NCI-H1436 (cell line): Measurements from ENCODE around the gene CFDP1.
A peak's percentile ranks its signal among the peaks of the same experiment; 100 is the strongest.
"Not testable (repeated sequence)": the region's sequence is repeated elsewhere in the genome, so short reads cannot be mapped to it uniquely, and the experiment has no call there.

ENCODE experiments used
- DNase-seq: peaks from one replicate; lab custom pipeline; 2025; lab: John Stamatoyannopoulos, UW

The CFDP1 gene

DNA sequence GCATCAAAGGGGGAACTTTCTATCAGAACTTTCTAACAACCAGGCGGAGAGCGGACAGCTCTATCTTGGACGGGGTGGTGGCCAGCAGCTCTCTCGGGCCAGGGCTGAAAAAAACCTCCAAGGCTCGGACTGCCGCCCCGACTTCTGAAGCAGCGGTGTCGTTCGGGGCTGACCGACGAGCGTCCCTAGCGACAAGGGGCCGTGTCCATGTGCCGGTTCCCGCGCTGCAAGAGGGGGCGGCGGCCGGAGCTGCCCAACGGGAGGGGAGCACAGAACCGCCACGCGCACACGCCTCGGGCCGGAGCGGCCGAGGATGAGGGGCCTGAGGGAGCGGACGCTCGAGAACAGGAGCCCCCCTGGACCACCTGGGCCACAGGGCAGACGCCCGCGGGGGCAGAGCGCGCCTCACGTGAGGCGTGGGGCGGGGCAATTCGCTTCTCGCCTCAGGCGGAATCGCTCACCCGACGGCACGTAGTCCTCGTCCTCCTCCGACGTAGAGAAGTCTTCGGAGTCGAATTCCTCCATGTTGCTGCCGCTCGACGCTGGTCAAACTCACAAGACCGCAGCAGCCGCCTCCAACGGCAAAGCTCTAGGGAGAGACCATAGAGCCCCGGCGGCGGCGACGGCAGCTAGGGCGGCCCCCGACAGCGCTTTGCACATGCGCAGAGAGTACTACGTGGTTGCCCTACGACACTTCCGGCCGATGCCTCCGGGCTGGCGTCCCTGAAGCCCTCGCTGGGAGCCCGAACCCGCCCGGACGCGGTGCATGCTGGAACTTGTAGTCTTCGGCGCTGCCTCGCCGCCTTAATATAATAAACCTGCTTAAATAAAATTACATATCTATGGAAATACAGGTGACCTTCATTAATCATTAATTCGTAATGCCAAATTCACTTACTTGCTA lies at the start of gene CFDP1:
TSS of gene CFDP1 (minus strand) at position 676 of the 904 bp plus-strand sequence. CDS start at position 525, 151 bp downstream.
- DNase-seq, result peak; percentile 94

DNA sequence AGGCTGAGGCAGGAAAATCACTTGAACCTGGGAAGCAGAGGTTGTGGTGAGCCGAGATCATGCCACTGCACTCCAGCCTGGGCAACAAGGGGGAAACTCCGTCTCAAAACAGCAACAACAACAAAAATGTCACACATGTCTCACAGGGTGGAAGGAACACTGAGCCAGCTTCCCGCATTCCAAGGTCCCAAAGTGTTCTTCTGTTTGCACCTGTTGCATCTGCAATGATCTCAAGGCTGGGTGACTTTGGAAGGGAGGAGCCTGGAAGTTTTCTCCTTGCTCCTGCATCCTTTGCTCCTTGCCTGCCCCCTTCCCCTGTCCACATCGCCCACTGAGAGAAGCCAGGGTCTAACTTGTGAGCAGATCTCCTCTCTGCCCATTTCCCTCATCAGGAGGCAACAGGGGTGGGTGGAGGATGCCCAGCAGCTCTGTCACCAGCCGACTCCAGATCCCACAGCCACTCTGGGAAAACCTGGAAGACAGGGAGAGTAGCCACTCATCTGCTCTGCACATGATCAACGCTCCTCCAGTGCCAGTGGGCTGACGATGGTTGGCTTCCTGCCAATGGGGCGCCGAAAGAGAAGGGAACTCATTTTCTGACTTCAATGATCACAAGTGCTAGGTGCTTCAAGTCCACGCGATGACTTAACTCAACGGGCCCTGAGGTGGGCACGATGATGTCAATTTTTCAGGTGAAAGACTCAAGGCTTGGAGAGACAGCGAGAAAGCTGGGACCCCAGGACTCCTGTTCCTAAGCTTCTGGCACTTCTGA lies 49.3 kb upstream of the CFDP1 start:
- DNase-seq, result peak; percentile 24

DNA sequence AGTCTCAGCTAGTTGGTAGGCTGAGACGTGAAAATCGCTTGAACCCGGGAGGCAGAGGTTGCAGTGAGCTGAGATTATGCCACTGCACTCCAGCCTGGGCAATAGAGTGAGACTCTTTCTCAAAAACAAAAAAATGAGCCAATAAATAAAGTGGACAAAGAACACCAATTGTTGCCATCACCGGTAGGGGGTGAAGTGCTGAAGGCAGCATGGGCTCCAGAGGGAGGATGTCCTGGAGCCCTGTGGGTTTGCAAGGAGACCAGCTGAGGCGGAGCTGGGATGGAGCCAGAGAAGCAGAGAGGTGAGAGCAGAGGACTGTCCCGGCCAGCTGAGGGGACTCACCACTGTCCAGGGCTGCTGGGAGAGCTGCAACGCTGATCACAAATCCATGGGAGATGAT lies 48.2 kb upstream of the CFDP1 start:
- DNase-seq, result no peak

DNA sequence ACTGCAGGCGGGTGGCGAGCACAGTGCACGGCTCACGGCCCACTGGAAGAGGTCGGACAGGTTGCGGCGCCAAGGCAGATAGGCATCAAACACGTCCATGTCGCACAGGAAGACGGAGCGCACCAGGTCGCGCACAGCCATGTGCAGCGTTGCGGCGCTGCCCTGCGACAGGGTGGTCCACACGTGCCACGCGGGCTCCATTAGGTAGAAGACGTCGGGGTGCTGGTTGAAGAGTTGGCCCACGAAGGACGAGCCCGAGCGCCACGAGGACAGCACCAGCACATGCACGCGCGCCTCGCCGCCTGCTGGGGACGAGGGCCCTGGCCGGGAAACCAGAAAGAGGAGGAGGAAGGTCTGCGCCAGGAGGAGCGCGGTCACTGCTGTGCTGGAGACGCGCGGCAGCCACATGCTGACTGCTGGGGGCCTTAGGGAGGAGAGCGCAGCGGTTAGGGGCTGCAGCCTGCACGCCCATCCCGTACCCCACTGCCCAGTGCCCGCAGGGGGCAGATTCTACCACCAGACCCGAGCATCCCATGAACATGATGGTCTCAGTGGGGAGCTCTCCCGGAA lies 46.2 kb upstream of the CFDP1 start:
- DNase-seq, result no peak

DNA sequence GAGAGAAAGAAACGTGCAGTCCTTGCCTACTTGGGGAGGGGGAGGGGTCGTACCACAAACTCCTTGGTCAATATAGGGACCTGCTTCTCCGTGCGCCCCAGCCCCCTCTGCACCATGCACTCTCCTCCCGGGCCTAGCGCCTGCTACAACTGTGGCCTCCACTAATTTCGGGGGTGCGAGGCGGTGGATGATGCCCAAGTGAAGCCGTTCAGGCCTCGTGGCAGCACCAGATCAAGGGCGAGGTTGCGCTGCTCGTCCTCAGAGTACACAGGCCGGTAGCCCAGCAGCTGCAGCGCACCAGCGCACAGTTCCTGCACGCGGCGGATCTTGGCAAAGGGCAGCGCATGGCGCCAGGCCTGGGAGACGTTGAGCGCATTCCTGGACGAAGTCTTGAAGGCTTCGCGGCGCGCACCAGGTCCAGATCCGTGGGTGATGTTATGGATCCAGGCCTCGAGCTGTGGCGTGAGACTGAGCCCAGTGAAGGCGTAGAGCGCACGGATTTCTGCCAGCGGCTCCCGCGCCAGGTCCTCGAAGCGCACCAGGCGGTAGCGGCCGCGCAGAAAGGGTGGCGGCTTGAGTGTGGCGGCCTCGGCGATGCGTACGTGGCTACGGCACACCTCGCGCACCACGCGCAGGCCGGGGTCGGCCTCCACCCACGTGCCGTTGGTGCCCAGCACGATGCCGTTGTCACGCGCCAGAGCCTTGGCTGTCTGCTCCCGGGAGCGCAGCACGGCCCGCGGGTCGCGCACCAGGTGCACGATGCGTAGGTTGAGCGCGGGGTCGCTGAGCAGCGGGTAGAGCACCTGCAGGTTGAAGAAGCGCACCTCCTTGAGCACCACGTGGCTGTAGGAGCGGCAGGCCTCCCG lies 45.4 kb upstream of the CFDP1 start:
- no peak for DNase-seq

DNA sequence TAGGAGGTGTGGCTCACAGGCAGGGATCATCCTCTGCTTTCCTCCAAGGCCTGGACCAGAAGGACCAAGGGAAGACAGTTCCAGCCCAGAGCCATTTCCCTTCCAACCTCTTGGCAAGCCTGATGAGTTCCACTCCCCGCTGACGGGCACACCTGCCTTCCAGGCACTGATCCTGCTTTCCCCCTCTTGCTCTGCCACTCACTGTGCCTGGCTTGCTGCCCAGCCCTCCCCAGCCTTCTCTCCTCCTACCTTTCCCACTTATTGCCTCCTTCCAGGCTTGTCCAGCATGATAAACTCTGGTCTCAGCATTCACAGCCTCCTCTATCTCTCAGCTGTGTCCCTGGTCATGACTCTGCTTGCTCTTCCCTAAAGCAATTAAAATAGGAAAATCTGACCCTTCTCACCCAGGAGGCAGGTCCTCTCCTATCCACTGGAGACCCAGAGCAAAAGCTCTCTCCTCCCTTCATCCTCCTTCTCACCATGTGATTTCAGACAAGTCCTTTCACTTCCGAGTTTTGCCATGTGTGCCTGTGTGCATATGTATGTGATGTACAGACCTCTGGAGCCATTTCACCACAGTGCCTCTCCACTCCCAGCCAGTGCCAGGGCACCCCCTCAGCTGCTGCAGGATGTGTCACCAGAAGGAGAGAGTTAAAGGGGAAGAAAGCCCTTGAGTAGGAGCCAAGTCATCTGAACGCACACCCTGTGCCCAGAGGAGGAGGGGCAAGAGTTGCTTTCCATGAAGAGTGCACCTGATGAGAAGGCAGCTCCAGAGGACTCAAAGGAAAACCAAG lies 44.6 kb upstream of the CFDP1 start:
- no peak for DNase-seq

DNA sequence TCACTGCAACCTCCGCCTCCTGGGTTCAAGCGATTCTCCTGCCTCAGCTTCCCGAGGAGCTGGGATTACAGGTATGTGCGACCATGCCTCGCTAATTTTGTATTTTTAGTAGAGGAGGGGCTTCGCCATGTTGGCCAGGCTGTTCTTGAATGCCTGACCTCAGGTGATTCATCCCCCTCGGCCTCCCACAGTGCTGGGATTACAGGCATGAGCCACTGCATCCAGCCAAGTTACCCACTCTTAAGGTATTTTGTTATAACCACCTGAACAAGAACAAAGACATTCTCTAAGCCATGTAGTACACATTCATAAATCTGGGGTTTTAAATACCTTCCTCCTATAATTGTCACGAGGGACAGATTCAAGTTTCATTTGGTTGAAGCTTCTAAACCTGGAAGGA lies 43.5 kb upstream of the CFDP1 start:
- no peak for DNase-seq

DNA sequence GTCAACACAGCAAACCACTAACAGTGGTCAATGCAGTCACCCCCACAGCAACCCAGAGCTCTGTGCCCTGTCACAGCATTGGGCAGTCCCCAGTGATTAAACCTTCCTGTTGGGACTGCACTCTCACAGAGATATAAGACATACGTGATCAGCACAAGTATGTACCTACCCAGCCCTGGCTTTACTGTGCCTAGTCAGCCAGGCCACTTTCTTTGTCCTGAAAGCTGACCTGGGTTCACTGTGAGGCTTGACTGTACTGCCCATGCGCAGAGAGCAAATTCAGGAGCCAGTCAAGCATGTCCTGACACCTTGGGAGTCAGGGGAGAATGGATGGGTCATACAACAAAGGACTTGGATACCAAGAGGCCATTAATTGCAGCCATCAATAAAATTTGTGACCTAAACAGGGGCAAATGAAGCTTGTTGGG lies 42.1 kb upstream of the CFDP1 start:
- DNase-seq, result no peak

DNA sequence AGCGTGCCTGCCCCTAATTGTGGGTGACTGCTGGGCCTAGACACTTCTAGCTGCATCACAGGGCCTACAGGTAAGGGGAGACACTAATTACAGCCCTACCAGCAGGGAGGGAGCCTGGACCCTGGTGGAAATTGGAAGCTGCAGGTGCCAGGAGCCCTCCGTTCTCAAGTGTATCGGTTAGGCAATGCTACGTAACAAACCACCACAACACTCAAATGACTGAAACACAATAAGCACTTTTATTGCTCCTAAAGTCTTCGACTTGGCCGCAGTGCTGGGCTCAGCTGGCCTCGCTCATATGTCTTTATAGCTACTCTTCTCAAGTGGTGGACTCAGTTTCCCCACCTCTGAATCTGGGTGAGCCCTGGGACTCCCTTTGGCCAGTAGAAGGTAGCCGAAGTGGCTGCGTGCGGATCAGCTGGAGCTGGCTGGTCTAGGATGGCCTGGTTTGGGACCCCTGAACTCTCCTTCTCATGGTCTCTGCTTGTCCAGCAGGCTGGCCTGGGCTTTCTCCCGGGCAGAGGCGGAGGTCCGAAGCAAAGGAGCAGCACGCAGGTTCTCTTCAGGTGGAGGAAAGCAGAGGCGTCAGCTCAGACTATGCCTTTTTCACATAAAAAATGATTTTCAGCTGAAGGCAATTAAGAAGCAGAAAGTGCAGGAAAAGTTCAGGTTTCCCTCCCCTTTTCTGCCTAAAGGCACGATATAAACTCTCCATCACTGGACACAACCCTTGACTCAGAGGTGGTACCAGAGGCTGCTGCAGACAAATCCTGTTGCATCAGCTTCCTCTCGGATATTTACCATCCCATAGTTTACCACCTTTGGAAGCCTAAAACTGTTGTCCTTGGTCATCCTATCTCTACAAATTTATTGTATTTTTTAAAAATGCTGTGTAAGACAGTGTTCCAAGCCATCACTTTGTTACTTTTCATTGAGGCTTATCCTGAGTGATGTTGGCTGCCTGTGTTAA lies 39.9 kb upstream of the CFDP1 start:
- no peak for DNase-seq

DNA sequence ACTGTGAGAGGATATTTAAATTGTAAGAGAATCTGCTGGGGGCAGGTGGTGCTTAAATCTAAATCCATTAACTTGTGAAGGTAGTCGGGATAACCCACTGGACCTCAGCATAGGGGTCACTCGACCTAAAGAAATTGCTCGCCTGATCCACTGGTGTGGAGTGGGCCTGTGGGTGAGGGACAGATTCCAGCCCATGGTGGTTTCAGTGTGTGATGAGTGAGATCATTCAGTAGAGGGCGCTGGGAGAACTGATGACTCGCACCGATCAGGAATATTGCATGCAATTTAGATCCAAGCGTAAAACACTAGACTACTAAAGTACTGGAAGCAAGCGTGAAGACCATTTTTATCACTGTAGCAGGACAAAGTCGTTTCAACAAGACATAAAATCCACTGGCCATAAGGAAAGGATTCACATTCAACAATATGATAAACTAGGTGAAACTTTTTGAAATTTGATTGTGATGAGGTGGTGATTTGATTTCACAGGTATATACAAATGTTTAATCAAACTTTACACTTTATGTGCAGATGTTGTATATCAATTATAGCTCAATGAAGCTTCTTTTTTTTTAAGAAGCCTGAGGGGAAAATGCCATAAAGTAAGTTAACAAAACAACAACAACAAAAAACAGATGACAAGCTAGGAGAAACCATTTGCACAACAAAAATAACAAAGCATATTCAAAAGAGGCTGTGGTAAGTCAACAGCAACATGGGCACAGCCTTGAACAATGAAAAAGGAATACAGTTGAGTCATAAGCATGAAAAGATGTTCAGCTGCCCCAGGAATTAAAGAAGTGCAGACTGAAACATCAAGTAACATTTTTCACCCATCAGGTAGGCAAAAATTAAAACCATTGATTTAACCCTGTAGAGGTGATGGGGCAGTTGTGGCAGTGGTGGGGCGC lies 38.7 kb upstream of the CFDP1 start:
- peak; percentile 65 for DNase-seq

DNA sequence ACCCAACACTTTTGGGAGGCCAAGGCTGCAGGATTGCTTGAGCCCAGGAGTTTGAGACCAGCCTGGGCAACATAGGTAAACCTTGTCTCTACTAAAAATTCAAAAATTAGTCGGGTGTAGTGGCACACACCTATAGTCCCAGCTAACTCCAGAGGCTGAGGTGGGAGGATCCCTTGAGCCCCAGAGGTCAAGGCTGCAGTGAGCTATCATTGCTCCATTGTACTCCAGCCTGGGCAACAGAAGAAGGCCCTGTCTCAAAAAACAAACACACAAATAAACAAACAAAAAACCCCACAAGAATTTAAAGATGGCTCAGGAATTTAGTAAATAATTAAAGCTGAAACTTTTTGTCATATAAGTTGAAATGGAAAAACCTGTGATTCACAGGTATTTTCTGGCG lies 33.5 kb upstream of the CFDP1 start:
- DNase-seq, result no peak

DNA sequence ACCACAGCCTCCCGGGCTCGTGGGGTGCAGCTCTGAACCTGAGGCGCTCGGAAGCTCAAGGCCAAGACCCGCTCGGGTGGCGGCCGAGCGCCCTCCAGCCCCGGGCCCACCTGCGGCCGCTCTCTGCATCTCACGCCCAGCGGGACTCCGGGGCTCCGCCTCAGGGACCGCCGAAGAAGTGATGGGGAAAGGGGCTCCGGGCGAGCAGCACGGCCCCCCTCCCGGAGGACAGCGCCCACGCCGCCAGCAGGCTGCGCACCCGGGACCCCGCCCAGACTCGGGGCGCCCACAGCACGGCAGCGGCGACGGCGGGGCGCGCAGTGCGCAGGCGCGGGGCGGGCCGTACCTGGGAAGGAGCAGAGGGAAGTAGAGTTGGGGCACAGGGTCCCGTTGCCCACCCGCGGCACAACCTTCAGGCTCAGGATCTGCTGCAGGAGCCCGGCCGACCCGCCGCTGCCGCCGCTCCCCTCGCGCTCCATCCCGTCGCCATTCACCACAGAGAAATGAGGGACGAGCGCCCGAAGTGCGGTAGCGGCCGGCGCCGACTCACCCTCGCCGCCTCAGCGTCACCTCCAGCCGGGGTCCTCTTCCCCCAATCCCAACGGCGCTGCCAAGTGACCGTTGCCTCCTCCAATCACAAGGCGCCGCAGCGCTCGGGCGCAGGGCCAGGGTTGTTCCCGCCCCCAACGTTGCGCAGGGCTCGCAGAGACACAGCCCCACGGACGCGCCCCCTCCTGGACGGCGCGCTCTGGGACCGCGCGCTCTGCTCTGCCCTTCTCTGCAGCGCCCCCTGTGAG lies 31.0 kb upstream of the CFDP1 start, which contains the start of gene TMEM170A:
TSS of gene TMEM170A (minus strand) at position 568 of the 797 bp plus-strand sequence. CDS start at position 479, 89 bp downstream.
- DNase-seq, result peak; percentile 97

DNA sequence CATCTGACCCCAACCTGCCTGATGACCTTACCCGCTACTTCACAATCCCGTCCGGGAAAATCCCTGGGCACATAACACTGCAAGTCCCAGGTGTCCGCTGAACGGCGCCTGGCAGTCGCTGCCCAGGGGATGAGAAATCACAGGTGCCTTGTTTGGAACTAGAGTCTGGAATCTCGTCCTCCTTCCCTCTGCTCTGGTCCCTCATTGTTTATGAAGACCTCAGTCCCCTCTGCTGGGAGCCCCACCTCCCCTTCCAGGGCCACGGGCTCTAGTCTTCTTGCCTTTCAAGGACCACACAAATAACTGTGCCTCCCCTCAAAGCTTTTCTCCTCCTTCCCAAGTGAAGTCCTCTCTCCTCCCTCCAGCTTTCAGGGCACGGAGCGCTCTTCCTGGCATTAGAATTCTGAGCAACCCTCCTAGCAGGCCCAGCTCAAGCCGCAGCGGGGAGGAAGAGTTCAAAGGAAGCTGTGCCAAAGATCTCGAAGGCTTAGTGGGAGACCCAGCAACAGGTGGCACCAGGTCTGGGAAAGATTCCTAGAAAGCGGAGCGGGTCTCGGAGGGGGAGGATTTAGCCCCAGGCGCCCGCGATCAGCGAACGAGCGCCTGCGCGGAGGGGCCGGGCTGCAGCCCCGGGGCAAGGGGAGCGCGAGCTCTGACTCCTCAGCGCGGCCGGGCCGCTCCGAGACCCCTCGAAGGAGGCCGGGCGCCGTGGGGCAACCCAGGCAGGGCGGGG lies 30.3 kb upstream of the CFDP1 start:
- not testable (repeated sequence) for DNase-seq

DNA sequence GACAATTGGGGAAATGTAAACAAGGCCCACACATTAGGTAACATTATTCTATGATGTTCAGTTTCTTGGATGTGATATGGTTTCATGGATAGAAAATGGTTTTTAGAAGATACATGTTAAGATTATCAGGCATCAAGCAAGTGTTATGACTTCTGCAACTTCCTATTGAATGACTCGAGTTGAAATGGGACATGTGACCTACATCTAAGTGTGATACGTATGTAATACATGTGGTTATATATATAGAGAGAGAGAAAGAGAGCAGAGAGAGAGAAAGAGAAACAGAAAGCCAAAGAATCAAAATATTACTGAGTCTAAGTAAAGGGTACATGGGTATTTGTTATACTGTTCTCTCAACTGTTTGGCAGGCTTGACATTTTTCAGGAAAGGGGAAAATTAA lies 29.5 kb upstream of the CFDP1 start:
- no peak for DNase-seq

DNA sequence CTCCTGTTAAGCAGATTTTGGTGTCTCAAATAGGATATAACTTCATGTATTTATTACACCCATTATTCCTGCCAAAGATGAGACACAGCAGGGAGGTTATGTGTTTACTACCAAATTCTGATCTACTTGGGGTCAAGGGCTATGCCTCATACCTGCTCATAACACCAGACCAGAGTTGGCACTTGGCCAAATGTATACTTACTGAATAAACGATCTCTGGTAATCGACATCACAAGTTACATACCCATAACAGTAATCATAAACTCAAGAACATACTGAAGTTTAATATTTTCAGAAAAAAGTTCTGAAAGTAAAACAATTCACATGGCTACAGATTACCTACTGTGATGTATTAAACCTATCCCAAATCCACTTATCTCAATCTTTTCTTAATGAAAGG lies 28.3 kb upstream of the CFDP1 start:
- no peak for DNase-seq

DNA sequence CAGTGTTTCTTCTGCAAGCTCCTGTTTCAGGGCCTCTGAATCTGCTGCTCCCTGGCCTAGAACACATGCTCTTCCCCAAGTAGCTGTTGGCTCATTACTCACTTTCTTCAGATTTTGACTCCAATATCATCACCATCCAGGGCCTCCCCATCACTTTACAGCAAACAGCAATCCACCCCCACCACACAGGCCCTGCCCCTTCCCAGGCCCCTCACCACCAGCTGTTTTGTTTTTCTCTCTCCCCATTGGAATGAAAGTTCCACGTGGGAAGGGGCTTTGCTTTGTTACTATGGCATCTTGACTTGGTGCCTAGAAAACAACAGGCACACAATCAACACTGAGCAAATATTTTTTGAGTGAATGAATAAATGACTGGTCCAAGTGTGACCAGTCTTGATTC lies 27.1 kb upstream of the CFDP1 start:
- no peak for DNase-seq

DNA sequence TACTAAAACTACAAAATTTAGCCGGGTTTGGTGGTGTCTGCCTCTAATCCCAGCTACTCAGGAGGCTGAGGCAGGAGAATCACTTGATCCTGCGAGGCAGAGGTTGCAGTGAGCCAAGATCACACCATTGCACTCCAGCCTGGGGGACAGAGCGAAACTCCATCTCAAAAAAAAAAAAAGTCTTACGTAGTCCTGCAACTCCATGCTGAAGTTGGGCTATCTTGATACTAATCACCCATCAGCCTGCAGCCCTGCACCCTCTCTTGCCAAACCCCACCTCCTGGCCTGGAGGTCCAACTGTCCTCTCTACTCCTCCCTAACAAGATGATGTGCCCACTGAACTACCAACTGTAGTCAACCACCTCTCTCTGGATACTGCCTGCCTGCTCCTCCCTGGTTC lies 26.4 kb upstream of the CFDP1 start:
- DNase-seq, result no peak
